ENCODE measurements around the gene CCDC179.

The CCDC179 gene

DNA sequence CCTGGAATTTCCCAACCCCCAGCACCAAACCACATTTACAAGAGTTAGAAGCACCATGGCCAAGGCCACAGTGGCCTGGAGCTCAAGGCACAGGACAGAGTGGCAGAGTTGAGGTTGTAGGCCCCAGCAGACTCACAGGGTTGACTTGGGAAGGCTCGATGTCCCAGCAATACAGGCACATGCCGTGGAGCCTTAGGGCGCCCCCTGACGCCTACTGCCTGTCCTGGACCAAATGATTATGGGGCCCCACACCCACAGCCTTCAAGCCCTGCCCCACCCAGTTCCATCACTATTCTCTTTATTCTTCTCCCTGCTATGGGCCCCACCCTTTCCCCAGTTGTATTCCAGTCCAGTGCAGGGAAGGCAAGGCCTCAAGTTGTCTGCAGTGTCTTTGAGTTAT lies at the start of gene CCDC179:
TSS of gene CCDC179 (minus strand) at position 234 of the 400 bp plus-strand sequence. CDS start at position 181, 53 bp downstream.
- DNase-seq (ENCODE audit: low spot score), result no peak

DNA sequence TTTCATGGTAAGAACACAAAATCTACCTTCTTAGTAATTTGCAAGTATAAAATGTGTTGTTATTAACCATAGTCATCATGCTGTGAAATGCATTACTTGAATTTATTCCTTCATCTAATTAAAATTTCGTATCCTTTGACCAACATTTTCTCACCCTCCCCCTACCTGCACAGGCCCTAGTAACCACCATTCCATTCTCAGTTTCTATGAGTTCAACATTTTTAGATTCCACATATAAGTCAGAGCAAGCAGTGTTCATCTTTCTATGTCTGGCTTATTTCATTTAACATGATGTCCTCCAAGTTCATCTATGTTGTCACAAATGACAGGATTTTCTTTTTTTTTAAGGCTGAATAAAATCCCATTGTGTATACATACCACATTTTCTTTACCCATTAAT lies 43.5 kb upstream of the CCDC179 start:
- no peak for DNase-seq (ENCODE audit: low spot score)

DNA sequence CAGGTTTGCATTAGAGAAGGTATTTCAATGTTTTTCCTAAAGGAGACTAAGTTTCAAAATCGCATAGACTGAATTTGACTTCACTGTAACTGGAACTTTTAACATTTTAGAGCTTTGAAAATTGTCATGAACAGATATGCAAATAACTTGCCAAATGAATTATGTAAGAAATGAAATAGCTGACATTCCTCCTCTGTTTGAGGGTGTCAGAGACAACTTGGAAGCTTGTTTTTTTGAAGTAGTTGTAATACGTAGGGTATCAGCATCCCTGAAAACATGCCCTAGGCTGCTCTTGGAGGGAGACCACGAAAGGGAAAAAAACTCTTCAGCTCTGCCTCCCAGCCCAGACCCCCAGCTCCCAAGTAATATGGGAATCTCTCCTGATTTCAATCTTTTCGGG lies 41.3 kb upstream of the CCDC179 start:
- no peak for DNase-seq (ENCODE audit: low spot score)

DNA sequence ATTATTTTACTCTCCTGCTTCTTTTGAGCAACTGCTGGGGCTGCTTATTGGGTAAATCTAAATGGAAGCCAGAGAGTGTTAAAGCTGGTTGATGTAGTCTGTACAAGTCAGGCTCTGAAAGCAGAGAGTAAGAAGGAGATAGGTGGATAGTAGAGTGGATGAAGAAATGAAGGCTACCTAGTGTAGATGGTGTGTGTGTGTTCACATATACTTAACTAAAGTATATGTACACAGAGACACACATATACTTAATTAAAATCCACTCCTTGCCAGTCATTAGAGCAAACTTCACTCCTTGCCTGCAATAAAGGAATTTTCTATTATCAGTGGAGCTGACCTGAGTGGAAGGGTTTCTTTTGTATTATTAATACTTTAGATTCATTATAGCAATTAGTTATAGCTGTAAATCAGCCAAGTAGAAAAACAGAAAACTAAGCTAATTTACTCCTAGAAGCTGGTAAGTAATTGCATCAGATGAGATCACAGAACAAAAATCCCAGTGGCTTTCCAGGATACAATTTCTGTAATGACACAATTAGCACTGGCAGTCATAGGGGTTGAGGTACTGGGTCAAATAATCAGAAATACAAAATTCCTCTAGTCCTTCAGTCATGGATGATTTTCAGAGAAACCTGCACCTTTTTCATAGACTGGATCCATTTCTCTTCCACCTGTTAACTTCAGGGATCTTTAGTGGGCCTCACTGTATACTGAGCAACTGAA lies 40.7 kb upstream of the CCDC179 start:
- no peak for DNase-seq (ENCODE audit: low spot score)

DNA sequence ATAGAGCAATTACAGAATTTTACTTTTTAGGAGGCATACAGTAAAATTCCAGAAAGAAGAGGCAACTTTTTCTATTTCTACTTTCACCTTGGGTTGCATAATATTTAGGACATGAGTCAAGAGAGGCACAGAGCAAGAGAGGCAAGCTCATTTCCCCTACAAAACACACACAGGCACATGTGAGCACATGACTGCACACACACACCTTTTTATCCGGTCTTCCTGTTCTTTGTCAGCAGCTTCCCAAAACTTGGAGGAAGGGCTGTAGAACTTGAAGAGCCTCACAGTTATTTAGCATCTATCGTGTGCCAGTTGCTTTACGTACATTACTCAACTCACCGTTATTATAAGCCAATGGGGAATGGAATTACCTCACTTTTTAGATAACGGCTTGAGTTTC lies 37.8 kb upstream of the CCDC179 start:
- no peak for DNase-seq (ENCODE audit: low spot score)

DNA sequence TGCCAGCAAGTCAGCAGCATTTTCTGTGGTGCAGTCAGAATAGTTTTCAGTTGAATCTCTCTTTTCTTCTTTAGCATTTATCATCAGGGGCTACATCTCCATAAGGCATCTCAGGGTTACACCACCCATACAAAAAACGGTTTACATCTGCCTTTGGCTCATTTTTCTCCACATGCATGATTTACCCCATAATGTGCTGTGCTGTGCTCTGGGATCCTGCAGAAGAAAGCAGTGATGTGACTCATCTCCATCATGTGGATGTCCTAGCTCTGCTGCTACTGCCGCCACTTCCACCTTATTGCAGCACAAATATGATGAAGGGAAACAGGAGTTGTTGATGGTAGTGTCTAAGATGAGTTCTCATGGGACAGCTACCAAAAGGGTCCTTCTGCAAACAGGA lies 30.0 kb upstream of the CCDC179 start:
- no peak for DNase-seq (ENCODE audit: low spot score)

DNA sequence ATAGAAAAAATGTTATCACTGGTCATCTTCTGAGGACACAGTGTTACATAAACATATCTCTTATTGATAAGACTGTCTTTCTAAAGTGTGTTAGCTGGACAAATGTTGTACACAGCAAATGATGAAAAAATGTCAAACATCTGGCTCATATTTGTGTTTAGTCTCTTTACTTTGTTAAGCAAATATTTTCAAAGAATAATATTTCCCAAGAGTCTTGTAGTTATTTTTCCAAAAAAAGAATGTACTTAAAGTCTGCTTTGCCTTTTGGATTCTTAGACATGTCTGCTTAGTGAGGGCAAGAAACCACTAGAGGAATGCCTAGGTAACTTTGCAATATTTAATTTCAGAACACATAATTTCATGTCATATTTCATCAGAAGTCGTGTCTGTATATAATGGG lies 23.9 kb upstream of the CCDC179 start:
- DNase-seq (ENCODE audit: low spot score), result no peak

DNA sequence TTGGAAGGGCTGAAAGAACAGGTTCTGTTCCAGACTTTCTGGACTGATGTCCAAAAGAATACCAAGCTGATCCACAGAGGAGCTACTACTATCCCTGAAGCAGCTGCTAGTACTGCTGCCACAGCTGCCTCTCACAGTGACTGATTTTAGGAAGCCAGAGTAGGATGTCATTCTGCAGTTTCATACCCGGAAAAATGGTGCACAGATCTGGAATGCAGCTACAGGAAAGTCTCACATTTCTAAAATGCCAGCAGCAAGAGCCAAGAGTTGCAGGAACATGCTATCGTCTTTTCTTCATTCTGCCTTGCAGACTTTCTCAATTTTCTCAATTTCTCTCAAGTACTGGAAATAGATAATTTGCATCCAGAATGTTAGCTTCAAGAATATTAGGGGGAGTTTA lies 19.4 kb upstream of the CCDC179 start:
- DNase-seq (ENCODE audit: low spot score), result no peak

DNA sequence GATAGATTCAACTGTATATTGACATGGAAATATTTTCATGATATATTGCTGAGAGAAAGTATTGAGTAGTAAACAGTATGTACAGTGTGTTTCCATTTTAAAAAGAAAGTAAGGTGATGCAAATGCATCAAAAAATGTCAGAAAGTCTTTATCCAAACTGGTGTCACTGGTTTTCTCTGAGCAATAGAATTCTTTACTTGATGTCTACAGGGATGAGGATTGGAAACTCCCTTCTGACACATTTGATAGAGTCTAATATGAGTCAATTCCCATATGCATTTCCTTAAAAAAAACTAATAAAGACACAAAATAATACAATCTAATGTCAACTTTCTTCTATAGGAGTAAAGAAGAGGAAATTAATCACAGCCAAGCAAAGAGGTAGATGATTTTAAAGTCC lies 18.3 kb upstream of the CCDC179 start:
- no peak for DNase-seq (ENCODE audit: low spot score)

DNA sequence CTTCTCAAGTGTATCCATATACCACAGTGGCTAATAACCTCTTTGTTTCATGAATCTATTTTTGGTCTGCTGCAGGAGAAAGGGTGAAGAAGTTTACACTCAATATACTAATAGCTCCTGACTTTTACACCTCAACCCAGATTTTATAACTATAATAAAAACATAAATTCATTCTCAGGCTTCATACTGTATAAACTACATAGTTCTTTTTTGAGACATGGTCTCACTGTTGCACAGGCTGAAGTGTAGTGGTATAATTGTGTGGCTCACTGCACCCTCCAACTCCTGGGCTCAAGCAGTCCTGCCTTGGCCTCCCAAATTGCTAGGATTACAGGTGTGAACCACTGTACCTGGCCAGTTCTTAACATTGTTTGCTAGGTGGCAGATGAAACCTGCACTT lies 17.8 kb upstream of the CCDC179 start:
- DNase-seq (ENCODE audit: low spot score), result no peak

DNA sequence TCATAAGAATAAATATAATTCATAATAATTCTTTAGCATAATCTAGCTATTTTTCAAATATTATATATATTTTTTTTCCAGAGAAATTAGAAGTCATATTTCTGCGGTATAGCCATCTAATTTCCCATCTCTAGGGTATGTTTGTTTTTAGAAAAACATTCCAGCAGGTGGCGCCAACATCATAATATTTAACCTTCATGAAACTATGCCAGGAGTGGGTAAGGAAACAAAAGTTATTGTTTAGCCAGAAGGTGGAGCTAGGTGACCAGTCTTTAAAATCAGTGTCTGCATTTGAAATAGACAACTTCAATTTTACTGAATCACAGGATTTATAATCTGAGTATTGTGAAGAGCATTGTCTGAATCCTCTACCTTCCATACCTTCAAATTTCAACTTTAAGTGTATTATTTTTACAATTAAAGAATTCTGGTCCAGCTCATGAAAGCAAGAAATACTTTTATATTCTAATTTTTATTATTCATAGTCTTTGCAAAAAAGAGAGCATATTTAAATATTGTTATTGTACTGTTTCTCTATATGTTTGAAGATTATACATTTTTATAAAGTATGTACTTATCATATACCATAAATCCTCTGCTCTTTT lies 15.7 kb upstream of the CCDC179 start:
- peak; percentile 65 for DNase-seq (ENCODE audit: low spot score)

DNA sequence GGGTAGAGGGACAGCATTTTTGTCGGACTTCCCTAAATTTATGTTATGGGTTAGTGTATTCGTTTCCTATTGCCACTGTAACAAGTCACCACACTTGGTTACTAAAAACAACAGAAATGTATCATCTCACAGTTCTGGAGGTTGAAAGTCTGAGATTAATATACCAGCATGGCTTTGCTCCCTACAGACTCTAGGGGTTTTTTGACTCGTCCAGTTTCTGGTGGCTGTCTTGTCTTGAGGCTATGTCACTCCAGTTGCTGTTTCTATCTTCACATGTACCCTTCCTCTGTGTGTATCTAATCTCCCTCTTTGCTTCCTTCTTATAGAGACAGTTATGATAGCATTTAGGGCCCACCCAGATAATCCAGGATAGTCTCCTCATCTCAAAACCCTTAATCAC lies 9.1 kb upstream of the CCDC179 start:
- DNase-seq (ENCODE audit: low spot score), result no peak

DNA sequence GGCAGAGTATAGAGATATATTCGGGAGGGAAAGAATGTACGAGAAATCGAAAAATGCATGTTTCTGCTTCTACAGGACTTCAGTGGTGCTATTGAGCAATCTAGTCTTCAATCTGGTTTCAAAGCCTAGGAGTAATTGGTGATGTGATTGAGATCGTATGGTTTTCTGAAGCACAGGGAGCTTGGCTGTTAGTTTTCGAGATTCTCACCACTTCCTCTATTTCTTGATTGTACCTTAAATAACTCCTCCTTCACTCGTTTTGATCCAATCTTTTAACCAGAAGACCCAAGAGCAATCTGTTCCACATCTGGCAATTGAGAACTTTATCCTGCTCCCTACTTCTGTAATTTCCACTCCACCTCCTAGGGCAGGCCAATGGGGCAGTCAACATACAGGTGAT lies 518 bp downstream of the CCDC179 start:
- DNase-seq (ENCODE audit: low spot score), result no peak

DNA sequence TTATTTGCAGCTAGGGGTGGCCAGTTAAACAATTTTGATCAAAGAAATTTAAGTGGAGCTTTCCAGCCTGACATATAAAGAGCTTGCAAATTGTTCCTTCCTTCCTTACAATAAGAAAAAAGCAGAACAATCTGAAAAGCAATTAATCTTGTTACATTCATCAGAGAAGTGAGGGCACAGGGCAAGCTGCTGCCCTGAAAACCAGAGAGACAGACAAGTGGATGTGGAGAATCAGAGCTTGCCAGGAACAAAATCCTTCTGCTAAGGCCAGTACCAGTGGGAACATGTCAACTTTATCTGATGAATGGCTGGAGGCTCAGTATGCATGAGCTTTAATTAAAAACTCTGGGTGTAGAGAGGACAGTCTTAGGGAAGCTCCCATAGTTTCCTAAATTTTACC lies 8.8 kb downstream of the CCDC179 start:
- no peak for DNase-seq (ENCODE audit: low spot score)

DNA sequence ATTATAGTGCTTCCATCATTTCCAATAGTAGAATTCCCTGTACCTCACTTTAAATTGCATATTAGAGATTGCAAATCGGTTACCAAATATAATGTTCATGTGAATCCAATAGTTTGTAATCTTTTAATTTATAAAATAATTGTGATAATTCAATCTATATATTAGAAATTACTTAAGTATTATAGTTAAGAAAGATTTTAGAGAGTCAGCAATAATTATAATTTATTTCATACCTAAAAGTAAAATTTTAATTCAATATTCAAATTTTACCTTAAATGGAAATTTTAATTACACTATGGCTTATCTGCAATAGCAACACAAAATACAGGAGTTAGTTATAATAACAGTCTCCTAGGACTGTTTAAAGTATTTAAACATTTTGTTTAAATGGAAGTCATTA lies 13.5 kb downstream of the CCDC179 start:
- DNase-seq (ENCODE audit: low spot score), result no peak

DNA sequence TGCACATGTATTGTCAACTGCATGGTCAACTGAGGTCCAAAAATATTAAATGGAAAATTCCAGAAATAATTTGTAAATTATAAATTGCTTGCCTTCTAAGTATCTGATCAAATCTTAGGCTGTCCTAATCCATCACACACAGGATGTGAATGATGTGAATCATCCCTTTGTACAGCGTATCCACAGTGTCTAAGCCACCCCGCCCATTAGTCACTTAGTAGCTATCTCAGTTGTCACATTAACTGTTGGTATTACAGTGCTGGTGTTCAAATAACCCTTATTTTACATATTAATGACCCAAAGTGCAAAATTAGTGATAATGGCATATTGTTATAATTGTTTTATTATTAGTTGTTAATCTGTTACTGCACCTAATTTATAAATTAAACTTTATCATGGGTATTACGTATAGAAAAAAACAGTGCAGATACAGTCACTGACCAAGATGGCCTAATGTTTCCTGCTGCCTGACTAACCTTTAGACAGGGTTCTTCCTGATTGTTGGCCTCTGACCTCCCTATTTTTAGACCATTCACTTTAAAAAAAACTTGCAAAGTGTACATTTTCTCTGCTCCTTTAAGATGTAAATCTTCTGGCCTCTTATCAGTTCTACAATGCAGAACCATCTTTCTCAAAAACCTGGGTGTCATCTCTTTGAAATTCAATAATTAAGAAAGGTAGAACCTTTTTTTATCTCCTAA lies 27.8 kb downstream of the CCDC179 start:
- DNase-seq (ENCODE audit: low spot score), result no peak

DNA sequence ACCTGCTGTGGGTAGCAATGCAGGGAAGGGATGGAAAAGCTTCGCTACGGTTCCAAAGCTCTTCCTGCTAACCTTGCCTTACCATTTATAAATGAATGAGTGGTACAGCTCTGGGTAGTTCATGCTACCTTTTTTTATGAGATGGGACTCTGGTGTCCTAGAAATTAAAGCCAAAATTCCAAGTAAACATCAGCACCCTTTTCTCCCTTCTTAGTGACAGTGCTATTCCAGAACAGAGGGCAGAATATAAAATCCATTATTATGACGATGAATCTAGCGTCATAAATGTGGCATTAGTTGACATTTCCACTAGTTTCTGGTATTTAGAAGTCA lies 30.2 kb downstream of the CCDC179 start:
- no peak for DNase-seq (ENCODE audit: low spot score)

DNA sequence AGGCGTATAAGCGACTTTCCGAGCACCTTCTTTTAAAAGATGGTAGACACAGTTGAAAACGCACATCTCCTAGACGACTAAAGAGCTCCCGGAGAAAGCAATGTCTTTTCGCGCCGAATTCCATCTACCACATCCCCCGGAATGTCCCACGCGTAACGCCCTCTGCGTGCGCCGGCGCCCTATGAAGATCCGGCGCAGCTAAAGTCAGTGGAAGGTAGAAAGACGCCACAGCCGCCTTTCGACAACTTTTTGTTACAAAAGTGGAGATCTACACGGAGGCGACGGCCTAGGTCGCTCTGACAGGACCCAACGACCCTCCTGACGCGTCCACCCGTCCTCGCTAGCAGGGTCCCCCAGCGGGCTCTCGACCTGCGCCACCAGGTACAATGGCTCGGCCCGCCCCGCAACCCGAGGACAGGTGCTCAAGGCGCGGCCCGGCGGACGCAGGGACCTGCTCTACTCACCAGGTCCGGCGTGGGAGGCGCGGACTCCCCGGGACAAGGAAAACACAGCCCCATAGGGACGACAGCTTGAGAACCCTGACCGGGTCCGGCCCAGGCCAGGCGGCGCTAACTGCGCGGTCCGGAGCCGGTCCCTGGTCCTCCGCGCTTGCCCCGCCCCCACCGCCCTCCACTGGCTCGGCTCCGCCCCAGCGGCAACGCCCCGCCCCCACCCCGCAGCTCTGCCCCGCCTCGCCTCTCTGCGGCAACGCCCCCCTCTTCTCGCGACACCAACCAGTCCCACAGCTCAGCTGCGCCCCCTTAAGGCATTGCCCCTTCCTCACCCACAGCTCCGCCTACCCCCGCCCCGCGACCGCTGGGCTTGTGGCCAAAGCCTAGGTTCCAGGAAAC lies 30.8 kb downstream of the CCDC179 start, which contains the start of gene SVIP:
TSS of gene SVIP (minus strand) at position 571 of the 851 bp plus-strand sequence. CDS start at position 518, 53 bp downstream.
- DNase-seq (ENCODE audit: low spot score), result peak; percentile 90

DNA sequence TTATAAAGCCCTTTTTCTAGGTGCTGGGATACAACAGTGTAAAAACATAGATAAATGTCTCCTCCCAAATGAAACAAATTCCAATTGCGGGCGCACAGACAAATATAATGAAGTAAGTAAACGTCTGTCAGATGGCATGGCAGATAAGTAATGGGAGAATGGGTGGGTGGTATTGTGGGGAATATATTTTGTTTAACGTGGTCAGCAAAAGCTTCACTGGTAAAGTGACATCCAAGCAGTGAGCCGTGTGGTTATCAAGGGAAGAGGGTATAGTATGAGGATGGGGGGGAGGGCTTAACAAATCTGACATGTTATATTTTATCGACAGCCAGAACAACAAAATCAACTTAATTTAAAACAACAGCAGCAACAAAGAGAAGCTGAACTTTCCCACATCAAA lies 31.9 kb downstream of the CCDC179 start:
- no peak for DNase-seq (ENCODE audit: low spot score)

DNA sequence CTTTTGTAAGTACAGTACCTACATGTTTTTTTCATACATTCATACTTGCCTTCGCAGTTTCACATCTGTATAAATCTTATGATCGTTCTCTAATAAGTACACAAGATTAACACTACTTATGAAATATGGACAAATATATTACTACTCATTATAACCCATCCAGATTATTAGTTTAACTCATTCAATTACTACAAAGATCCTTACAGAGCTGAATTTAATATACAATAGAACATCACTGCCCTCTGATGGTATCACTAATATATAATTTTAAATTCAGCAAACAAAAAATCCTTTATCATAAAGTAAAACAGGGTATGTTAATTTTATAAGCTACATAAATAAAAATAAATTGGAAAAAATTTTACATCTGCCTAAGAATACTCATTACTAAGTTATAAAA lies 38.1 kb downstream of the CCDC179 start:
- no peak for DNase-seq (ENCODE audit: low spot score)

DNA sequence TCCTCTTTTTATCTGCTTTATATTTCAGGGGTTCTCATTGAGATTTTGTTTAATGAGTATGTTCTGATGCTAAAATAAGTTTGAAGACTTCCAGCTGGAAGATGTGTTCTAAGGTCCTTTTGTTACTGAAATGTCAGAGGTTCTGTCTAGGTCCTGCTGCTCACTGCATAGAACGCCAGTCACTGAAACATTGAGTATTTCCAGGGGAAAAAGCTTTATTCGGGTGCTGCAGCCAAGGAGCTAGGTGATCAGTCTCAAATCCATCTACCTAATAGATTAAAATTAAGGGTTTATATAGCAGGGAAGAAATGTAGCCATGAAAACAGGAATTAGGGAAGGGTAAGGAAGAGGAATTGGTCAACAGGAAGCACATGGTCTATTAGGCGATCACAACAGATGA lies 50.4 kb downstream of the CCDC179 start:
- no peak for DNase-seq (ENCODE audit: low spot score)

DNA sequence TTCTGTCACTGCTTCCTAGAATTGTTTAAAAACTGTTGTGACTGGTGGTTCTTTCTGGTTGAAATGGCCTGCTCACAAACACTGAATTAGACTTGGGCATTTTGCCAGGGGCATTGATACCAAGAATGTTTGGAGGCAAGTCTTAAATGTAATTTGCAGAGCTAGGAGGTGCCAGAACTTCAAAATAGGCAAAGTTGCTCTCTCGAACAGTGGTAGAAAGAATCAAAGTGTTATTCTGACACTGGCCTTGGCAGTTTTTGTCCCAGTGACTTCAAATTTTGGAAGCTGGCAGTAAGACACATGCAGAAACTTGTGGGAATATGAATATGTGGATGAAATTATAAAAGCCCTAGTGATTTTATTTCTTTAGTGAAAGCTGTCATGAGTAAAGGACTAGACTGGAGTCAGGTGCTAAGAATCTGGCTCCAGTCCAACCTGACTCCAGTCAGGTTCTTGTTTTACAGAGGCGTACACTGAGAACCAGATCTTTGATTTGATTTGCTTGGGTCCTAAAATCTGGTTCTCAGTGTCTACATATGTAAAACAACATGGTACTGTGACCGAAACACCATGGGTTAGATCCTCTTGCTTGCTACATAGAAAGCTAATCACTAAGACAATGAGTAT lies 51.6 kb downstream of the CCDC179 start:
- DNase-seq (ENCODE audit: low spot score), result no peak

Measured in iPS-NIHi11 (cell line).